Stimulated activated CD8-positive, alpha-beta memory T cell treated with anti-CD3 and anti-CD28 coated beads, Interleukin-15, amount 100 ng/mL, for 48 hours (primary cell): ENCODE results near the gene NACA.
A peak's percentile ranks its signal among the peaks of the same experiment; 100 is the strongest.
"Not testable (repeated sequence)": the region's sequence is repeated elsewhere in the genome, so short reads cannot be mapped to it uniquely, and the experiment has no call there.

Experiments
- DNase-seq, 2 donors: peaks; one replicate each; pipeline ENCODE4 v3.0.0-alpha.2; 2020; ENCODE audit warnings: low read depth in 2 of 2

NACA gene

DNA sequence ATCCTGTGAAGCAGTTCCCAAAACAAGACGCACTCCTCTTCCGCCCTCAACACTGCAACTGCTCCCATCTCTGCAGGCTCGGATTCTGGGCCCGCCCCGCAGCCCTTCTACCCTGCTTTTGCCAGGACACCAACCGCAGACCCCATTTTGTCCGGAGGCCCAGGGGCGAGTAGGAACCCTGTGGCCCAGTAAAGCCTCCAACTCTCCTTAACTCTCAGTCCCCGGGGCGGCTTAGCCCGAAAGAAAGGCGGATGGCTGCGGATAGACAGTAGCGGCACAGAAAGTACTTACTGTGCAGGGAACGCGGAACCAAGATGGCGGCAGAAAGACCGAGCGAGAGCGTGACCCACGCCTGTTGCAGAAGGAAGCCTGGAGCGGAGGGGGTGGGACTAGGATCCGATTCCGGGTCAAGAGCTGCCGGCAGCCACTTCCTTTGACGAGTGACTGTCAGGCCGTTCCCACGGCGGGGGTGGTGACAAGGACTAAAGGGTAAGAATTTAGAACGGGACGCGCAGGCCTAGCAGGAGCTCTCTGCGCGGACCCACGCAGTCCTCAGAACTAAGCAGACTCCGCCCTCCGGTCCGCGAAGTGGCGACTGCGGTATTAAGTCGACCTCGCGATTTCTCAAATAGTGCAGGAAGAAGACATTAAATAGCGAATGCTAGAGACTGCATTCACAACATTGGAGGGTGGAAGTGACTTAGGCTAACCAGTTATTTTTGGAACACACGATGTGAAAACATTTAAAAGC is at the start of gene NACA:
NACA (minus strand) TSS at position 328 of the 751 bp plus-strand sequence. CDS start 778 bp downstream, outside the sequence.
- DNase-seq = peak; percentile 99

DNA sequence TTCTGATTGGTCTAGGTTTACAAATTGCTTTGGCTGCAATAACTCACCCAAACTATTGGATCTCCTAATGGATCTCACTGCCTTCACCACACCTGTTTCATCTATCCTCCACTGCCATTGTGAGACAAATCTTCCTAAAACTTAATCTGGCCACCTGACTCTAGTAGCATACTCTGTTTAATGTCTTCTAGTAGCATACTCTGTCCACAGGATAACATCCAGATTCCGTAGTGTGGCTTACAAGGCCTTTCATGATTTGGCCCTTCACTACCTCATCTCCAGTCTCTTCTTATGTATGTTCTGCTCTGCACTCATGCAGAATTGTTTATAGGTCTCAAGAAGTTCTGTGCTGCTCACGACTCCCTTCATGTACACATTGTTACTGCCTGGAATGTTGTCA is 48.0 kb upstream of the NACA start:
- no peak for DNase-seq

DNA sequence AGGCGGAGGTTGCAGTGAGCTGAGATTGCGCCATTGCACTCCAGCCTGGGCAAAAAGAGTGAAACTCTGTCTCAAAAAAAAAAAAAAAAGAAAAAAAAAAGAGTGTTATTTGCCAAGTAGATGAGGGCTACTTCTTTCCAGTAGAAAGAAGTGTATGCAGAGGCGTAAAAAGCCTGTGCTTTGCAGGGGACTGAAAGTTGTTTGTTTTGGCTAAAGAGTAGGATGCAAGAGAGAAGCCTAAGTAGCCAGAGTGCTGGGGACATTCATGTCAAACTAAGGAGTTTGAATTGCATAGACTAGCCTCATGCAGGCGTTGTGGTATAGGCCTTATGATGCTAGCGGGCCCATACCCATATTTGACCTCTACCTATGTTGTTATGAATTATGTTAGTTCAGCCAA is 47.5 kb upstream of the NACA start:
- no peak for DNase-seq

DNA sequence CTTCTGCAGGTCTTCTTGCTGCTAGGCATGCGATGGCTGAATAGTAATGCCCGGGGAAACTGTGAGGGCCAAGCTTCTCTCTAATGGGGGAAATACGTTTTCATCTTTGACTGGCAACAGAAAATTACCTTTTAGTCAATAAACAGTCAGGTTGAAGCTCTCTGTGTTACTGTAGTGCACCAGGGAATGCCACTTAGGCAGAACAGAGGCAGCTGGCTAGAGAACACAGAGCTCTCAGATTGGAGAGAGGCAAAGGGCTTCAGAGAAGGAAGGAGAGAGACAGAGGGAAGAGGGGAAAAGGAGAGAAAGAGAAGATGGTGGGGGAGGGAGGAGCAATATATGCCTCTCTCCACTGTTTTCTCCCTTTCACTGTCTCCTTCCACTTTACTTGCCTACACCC is 44.8 kb upstream of the NACA start:
- no peak for DNase-seq

DNA sequence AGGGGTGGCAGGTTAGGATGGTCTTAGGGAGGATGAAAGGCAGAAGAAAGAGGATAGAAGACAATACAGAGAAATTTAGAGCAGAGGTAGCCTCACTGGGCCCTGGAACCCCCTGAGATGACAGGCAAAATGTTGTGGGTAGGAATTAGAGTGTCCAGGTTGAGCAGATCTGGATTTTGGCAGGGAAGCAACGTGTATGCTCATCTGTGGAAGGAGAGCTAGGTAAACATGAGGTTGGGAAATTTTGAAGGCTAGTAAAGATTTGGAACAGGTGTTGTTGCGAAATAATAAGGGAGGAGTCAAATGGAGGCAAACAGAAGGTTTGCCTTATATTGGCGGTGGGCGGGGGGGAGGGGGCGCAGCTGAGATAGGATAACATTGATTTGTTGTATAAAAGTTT is 43.3 kb upstream of the NACA start:
- DNase-seq = no peak

DNA sequence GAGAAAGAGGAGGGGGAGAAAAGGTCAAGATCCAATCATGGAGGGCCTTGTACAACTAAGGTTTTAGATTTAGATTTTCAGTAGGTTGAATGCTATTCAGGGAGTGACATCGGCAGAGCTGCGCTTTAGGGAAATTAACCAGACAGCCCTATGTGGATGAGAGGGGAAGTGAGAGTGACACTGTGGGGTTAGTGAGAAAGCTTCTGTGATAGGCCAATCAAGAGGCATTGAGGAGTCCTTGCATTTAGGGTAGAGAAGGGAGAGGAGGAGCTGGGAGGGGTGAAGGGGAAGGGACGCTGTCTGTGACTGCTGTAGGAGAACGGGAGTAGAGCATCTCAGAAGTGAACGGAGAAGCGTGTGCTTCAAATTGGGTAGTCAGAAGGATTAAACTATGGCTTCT is 41.4 kb upstream of the NACA start:
- DNase-seq = no peak

DNA sequence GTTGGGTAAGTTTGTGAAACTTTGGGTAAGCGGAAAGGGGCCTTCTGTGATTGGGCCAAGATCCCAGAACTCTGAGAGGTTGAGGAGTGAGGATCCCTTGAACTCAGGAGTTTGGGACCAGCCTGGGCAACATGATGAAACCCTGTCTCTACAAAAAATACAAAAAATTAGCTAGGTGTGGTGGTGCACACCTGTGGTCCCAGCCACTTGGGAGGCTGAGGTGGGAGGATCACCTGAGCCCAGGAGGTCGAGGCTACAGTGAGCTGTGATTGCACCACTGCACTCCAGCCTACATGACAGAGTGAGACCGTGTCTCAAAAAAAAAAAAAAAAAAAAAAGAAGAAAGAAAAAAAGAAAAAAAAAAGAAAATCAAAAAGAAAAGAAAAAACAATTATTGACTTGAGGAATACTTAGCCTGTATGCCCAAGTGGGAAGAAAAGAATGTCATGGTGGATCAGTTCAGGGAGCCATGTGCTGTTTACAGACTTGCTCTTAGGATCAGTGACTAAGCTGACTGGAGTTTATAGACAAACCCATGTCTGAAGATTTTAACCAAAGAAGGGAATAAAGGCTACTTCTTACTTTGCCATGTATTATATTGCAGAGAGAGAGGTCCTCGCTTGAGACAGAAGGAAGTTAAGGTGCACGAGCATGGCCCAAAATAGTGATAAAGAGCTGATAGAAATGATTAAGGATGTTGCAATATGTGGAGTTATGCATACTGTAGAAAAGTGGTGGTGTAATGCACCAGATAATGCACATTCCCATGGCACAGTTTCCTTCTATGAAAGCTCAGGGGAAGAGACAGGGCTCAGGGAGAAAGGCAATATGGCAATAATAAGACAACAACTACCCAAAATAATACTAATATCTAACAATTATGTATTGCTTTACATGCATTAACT is 38.9 kb upstream of the NACA start:
- no peak for DNase-seq

DNA sequence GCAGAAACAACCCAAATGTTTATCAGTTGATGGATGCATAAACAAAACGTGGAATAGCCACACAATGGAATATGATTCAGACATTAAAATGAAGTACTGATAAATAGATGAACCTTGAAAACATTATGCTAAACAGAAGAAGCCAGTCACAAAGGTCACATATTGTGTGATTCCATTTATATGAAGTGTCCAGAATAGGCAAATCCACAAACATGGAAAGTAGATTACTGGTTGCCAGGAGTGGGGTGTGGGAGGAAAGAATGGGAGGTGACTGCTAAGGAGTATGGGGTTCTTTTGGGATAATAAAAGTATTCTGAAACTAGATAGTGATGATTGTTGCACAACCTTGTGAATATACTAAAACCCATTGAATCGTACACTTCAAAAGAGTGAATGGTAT is 36.7 kb upstream of the NACA start:
- DNase-seq = no peak

DNA sequence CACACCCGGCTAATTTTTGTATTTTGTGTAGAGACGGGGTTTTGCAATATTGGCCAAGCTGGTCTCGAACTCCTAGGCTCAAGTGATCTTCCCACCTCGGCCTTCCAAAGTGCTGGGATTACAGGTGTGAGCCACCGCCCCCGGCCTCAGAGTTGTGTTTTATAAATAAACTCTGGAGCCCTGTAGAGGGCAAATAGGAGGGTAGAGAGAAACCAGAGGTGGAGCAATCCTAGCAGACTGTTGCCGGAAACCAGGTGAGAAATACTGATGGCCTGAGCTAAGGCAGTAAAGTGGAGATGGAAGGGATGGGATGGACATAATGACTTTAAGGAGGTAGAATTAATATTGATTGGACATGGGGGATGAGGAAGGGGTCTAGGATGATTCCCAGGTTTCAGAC is 35.4 kb upstream of the NACA start:
- no peak for DNase-seq

DNA sequence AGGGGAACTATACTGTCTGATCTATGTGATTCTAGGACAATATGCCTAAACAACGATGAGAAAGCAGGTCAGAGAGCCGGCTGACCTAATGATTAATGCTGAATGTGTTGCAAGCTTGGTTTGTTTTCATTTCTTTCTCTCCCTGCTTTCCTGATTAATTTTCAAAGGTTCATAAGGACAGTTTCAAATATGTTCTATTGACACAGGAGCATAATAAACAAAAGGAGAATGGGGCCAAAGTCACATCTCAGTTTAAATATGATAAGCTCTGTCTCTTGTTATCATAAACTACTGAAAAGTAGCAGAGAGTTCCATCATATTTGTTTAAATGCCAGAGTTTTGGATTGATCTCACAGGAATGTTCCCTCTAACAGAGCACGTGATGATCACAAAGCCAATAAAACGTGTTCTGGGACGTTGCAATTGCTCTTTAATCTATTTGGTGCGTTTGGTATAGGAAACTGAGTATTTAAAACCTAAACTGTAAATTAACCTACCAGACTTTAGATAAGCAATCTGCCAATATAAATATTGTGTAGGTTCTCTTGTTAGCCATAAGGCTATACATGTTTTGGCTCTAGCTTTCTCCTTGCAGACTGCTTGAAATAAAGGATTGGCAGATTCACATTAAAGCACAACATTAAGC is 34.3 kb upstream of the NACA start:
- no peak for DNase-seq

DNA sequence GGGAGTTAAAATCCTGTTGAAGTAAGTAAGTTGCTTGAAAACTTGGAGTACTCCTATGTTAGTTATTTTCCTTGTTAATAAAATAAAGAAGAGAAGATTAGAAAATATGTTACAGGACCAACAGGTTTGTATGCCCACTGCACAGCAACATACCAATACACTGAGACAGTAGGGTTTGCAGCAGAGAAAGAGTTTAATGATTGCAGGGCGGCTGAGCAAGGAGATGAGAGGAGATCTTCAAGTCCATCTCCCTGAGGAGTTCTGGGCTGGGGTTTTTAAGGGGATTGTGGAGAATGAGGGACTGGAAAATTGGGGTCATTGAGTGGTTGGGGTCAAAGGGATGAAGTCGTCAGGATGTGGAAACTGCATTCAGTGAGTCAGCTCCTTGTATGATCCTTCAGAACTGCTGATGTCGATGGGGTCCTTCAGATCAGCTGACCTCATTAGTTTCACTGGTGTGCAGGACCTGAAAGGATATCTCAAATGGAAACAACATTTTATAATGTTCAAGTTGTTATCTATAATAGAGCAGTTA is 33.7 kb upstream of the NACA start:
- no peak for DNase-seq

DNA sequence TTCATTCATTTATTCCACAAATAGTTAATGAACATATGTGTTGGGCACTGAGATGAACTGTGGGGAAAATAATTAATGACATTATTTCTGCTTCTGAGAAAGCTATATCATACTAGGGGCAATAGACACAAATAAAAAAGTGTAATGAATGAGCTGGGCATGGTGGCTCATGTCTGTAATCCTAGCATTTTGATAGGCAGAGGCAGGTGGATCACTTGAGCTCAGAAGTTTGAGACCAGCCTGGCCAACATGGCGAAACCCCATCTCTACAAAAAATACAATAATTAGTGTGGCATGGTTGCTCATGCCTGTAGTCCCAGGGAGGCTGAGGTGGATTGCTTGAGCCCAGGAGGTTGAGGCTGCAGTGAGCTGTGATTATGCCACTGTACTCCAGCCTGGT is 32.9 kb upstream of the NACA start:
- not testable (repeated sequence) for DNase-seq

DNA sequence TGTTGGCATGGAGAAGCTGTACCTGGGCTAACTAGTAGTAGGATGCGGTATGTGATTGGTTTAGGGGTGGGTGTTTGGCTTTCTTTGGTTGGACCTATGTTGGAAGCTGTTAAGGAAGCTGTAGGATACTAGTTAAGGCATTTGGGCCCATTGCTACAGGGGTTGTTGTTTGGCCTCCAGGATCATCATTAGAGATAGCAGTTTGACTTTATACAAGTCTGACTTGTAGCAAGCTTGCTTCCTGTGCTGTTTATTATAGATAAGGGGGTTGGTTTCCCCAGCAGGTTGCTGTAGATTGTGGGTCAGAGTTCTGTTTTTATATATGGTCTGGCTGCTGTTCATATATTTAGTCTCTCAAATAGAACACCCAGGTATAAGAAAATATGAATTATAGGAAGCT is 28.5 kb upstream of the NACA start:
- DNase-seq = no peak

DNA sequence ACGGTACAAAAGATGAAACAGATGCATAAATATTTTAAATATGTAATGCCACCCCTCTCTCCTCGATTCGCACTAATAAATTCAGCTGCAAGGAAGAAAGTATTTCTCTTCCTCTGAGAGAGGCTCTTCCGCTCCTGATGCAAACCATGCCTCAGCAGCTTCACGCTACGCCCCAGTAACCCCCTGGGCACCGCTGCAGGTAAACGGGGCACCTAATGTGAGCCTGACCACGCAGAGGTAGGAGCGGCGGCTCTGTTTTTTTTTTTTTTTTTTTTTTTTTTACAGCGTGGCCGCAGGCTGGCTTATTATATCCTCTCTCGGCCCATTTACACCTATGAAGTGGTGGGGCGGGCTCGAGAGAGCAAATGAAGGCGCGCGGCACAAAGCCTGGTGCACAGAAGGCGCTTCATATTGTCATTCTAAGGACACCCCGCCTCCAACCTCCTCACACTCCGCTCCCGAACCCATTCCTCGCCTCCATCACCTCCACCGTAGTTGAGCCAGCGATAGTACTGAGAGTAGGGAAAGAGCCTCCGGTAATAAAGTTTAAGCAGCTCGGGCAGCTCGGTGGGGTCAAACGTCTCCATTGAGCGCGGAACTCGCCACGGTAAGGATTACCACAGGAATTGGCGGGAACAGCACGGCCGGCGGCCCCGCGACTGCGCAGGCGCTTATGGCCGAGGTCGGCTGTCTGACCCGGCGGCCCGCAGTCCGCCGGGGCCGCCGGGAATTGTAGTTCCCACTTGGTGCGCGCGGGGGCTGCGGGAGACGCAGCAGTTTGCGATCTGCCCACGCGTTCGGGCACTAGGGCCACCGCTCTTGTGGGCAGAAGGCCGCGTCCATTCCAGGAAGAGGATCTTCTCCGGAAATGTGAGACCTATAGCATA is 26.9 kb upstream of the NACA start, which contains the start of gene PRIM1:
PRIM1 (minus strand) TSS at position 612 of the 887 bp plus-strand sequence; CDS start at position 587, 25 bp downstream.
- peak; percentile 87 to 90 for DNase-seq

DNA sequence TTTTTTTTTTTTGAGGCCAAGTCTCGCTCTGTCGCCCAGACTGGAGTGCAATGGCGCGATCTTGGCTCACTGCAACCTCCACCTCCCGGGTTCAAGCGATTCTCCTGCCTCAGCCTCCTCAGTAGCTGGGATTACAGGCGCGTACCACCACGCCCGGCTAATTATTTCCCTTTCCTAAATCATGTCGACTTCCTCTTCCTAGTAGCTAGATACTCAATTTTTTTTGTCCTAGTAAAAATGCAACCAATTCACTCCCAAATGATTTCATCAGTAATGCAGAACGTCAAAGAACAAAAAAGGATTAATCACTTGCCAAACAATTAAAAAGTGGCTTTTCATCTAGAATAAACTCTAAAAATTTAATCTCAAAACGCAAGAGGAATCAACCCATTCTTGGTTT is 25.5 kb upstream of the NACA start:
- DNase-seq = not testable (repeated sequence)

DNA sequence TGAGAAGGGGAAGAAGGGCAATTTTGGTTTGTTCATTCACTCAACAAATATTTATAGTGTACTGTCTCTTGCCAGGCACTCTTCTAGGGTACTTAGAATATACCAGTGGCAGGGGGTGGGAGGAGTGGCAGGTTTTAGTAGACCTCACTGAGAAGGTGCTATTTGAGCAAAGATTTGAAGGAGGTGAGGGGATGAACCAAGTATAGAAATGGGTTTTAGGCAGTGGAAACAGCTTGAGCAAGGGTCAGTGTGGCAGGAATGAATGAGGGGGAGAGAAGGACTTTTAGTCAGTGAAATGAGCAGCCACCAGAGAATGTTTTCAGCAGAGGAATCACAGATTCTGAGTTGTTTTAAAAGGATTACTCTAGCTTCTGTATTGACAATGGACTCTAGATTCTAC is 24.8 kb upstream of the NACA start:
- DNase-seq = no peak

DNA sequence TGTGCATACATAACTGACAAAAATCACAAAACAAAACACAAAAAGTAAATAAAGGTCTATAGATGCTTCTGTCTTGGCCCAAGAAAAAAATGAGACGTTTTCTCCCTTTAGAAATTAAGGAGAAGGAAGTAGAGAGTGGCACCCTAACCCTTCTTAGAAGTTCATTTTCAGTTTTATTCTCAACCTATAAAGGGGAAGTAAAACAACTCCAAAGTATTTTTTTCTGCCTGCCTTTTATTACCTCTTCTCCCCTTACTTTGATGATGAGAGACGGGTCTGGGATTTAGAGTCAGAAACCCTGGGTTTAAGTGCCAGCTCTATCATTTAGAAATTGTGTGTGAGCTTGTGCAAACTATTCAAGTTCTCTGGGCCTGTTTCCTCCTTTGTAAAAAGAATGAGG is 24.3 kb upstream of the NACA start:
- DNase-seq = no peak

DNA sequence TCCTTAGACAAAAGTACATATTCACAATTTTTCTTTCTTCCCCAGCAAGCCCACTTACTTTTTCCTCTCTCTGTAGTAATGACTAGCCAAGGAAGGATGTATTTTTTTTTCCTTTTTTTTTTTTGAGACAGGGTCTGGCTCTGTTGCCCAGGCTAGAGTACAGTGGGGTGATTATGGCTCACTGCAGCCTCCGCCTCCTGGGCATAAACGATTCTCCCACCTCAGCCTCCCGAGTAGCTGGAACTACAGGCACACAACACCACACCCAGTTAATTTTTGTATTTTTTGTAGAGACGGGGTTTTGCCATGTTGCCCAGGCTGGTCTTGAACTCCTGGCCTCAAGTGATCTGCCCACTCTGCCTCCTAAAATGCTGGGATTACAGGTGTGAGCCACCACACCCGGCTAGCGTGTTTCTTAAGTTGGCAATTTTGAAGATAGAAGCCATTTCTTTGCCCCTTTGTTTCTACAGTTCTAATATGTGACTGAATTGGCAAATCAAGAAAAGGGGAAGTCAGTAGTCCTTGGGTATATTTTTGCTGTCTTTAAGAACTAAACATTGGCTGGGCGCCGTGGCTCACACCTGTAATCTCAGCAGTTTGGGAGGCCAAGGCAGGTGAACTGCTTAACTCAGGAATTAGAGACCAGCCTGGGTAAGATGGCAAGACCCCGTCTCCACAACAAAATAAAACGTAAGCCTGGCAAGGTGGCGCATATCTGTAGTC is 3.2 kb upstream of the NACA start:
- no peak for DNase-seq

DNA sequence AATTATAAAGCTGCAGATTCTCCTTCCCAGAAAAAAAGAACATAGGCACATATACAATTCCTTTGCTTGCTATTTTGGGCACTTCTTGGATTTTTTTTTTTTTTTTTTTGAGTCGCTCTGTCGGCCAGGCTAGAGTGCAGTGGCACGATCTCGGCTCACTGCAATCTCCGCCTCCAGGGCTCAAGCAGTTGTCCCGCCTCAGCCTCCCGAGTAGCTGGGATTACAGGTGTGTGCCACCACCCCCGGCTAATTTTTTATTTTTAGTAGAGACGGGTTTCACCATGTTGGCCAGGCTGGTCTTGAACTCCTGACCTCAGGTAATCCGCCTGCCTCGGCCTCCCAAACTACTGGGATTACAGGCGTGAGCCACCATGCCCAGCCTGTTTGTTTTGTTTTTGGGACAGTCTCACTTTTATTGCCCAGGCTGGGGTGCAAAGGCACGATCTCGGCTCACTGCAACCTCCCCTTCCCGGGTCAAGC is 1.1 kb upstream of the NACA start:
- not testable (repeated sequence) for DNase-seq

DNA sequence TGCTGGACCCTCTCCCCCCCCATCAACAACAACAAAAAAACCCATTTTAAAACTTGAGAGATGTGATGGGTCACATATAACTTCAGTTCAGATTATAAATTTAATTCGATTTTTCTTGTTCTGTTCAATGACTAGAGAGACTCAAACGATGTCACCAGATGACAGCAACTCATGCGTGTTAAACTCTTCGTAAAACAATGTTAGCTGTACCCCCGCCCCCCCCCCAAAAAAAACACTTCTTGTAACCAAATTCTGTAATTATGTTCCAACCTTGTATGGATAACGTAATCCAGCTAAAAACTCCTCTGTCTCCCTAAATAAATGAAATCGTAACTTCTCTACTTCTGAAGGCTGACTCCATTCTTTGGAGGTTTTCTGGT is 614 bp upstream of the NACA start:
- no peak for DNase-seq

DNA sequence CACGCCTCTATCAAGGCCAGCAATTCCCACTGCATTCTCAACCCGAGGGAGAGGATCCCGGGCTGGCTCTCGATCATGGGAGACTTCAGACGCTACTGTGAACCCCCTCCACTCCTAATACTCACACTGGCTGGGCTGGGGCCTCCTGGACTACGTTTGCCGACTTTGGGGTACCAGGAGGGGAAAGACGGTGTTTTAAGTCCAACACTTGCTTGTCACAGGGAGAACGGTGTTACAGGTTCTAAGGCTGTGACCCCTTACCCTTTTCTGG is 463 bp downstream of the NACA start:
- DNase-seq = no peak
